HK-2 (cell line): ENCODE results near the gene ACY1.

Experiments used
- DNase-seq: peaks from one replicate; pipeline ENCODE4 v3.0.0-alpha.2; 2018; ENCODE audit not compliant: unreplicated experiment

The ACY1 gene

DNA sequence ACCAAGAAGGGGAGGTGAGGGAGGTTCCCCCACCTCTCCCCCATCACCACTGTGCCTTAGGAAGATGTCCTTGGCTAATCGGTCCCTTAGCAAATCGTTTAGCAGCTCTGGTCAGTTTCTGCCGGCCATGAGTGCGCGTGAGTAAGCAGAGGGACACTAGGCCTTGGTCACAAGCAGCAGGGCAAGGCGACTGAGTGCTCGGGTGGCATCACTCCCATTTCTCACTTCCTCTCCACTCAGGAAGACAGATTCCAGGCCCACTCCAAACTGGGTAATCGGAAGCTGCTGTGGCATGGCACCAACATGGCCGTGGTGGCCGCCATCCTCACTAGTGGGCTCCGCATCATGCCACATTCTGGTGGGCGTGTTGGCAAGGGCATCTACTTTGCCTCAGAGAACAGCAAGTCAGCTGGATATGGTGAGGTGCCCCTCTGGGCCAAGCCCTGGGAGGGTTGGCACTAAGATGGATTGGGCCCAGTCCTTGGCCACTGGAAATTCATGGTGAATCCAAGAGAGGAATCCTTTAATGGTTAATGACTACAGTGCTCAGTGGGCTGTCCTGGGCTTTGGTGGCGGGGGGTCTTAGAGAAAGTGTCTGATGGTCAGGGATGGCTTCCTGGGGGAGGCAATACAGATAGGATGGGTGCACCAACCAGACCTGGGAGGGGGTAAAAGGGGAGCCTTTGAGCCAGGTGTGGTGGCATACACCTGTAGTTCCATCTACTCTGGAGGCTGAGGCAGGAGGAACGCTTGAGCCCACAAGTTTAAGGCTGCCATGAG lies 37.2 kb upstream of the ACY1 start:
- DNase-seq = no peak

DNA sequence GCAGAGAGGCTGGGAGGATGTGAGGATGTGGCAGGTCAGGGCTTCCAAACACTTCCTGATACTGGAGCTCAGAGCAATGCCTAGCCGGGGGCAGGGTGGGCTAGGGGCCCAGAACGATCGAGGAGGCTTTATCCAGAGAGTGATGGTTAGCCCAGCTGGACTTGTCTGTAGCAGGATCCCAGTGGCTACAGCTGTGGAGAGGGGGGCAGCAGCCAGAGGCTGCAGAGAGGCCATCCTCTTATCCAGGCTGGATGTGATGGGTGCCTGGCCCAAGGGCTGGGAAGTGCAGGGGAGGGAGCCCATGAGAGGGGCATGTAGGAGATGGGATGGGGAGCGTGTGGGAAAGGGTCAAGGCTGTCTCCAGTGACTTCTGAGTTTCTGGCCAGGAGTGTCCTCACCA lies 36.5 kb upstream of the ACY1 start:
- no peak for DNase-seq

- DNase-seq = no peak
These were observed 36.0 kb upstream of the ACY1 start for GRCh38 chr3:51947215-51947900.

DNA sequence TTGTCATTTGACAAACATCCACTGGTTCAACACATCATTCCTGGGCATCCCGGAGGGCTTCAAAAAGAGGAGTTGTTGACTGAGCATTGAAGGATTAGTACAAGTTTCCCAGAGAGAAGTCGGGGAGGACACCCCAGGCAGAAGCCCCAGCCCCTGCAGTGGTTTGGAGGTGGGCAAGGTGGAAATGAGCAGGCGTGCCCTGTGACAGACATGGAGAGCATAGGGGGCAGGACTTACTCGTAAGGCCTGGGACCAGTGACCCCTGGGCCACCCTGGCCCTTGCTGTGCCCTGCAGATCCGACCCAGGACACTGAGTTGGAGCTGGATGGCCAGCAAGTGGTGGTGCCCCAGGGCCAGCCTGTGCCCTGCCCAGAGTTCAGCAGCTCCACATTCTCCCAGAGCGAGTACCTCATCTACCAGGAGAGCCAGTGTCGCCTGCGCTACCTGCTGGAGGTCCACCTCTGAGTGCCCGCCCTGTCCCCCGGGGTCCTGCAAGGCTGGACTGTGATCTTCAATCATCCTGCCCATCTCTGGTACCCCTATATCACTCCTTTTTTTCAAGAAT lies 35.2 kb upstream of the ACY1 start:
- no peak for DNase-seq

GRCh38 chr3:51949121-51949520 lies 34.2 kb upstream of the ACY1 start:
- DNase-seq = no peak

GRCh38 chr3:51950899-51951298 lies 32.4 kb upstream of the ACY1 start:
- no peak for DNase-seq

- no peak for DNase-seq
These were observed 29.9 kb upstream of the ACY1 start for GRCh38 chr3:51953445-51953844.

- no peak for DNase-seq
These were observed 29.2 kb upstream of the ACY1 start for GRCh38 chr3:51954105-51954504.

GRCh38 chr3:51954713-51955112 lies 28.6 kb upstream of the ACY1 start:
- no peak for DNase-seq

- no peak for DNase-seq
These were observed 28.0 kb upstream of the ACY1 start, which contains the start of gene GPR62 for GRCh38 chr3:51955175-51955892. Gene GPR62, plus strand, starts transcription at chr3:51955381. Its CDS starts 272 bp downstream, at chr3:51955653.

- no peak for DNase-seq
These were observed 27.2 kb upstream of the ACY1 start for GRCh38 chr3:51955893-51956770.

- no peak for DNase-seq
These were observed 25.7 kb upstream of the ACY1 start for GRCh38 chr3:51957520-51958205.

DNA sequence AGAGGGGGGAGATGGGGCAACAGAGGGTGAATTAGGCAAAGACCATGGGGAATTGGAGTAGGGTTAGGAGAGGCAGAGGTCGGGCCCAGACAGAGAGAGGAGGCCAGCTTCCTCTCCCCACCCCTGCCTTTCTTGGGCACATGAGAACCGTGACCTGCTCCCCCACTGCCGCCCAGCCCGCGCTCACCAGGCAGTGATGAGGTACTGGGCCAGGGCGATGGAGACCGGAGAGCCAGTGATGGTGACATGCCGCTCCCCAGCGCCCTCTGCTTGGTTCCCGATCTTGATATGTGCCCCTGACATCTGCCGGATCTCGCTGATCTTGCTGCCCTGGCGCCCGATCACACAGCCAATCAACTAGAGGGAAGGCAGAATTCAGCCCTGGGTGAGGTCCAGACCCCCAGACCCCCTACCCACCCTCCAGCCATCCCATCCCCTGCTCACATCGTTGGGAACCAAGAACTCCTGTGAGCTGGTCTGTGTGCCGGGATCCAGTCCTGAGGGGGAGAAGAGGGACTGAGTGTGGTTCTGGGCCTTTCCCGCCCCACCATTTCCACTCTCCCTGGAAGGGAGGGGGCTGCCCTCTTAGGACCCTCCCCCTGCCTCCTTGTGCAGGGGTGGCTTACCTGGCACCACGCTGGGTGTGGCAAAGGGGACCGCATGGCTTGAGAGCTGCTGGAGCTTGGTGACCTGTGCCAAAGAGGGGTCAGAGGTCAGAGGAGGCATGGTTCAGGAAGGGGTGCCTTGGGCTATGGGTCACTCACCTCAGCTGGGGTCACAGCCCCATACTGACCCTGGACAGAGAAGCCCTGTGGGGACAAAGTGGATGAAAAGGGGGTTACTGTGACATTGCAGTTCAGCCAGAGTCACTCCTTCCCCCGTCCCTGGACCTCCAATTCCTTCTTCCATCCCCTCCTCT lies 24.5 kb upstream of the ACY1 start:
- no peak for DNase-seq

DNA sequence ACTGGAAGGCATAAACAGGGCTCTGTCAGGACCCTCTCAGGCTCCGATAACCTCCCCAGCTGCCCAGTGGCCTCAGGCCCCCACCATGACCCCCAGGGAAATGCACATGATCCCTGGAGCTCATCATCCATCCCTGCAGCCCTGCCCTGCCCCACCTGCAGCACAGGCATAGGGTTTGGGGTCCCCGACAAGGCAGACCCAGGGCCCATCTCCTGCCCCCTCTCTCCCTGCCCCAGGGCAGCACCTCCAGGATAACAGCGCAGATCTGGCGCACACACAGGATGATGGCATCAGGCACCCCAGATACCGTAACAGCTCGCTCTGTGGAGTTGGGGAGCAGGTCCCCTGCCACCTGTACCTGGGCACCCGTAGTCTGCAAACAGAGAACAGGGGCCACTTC lies 23.7 kb upstream of the ACY1 start:
- no peak for DNase-seq

GRCh38 chr3:51960386-51960785 lies 22.9 kb upstream of the ACY1 start:
- no peak for DNase-seq

GRCh38 chr3:51961011-51961410 lies 22.3 kb upstream of the ACY1 start:
- no peak for DNase-seq

- no peak for DNase-seq
These were observed 21.4 kb upstream of the ACY1 start for GRCh38 chr3:51961602-51962569.

DNA sequence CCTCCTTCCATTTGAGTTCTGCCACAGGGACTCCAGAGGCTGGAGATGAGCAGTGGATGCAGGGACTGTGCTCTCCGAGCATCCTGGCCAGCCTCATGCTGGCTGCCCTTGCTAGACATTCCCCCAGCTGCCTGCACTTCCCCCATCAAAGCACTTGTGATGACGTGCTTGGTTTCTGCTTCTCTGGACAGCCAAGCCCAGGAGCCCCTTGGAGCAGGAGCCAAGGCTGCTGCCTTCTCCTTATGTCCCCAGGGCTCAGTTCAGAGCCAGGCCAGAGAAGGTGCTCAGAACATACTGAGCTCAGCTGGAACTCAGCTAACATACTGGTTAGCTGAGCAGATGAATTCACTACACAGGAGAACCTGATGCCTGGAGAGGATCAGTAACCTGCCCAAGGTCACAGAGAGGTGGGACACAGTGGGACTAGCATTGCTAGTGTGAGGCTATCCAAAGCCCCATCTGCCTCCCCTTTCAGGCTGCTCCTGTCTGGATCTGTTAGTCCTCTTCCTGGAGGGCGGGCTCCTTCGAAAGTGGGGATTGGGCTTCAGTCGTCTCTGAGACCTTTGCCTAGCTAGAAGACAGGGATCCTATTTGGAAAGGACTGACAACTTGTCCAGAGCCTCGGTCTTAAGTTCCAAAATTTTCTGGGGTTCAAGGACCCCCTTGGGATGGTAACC lies 20.3 kb upstream of the ACY1 start:
- no peak for DNase-seq
